IMR-90 (cell line): ENCODE measurements around the gene NPRL2.

Experiments
- CHD1 ChIP-seq: IDR thresholded peaks from 2 replicates; pipeline ENCODE4 v1.6.1; 2012; ENCODE audit warnings: low read depth, low read length, improper control_type of control experiment
- CTCF ChIP-seq: conservative IDR thresholded peaks from 2 replicates; pipeline ENCODE4 v1.5.1; 2012; ENCODE audit warnings: mild to moderate bottlenecking, low read depth, low read length, improper control_type of control experiment
- MAFK ChIP-seq: IDR thresholded peaks from 2 replicates; pipeline ENCODE4 v1.6.1; 2012; ENCODE audit warnings: low read depth, low read length, improper control_type of control experiment
- MXI1 ChIP-seq: IDR thresholded peaks from 2 replicates; pipeline ENCODE4 v1.6.1; 2012; ENCODE audit warnings: low read depth, mild to moderate bottlenecking, low read length, moderate library complexity, borderline replicate concordance
- POLR2A ChIP-seq: IDR thresholded peaks from 2 replicates; pipeline ENCODE4 v1.6.1; 2012; ENCODE audit warnings: mild to moderate bottlenecking, low read depth, low read length
- RAD21 ChIP-seq: IDR thresholded peaks from 2 replicates; pipeline ENCODE4 v1.6.1; 2012; ENCODE audit warnings: low read length, improper control_type of control experiment
- SMC3 ChIP-seq: fragments of 150-350 bp; IDR thresholded peaks from 2 replicates; pipeline ENCODE4 v1.6.1; 2016; ENCODE audit warnings: low read depth, mild to moderate bottlenecking, antibody characterized with exemption, low read length, moderate library complexity
- USF2 ChIP-seq: fragments of 150-350 bp; IDR thresholded peaks from 2 replicates; pipeline ENCODE4 v1.6.1; 2017; ENCODE audit warnings: mild to moderate bottlenecking, antibody characterized with exemption, low read length, low read depth

GRCh38 chr3:50338965-50339364 is 11.6 kb downstream of the NPRL2 start:
- TF ChIP-seq CTCF = no peak
- TF ChIP-seq POLR2A = no peak
- TF ChIP-seq USF2 = no peak
- no peak for TF ChIP-seq RAD21
- TF ChIP-seq SMC3 = no peak
- no peak for TF ChIP-seq MXI1
- TF ChIP-seq CHD1 = no peak
- no peak for TF ChIP-seq MAFK
